Gastrocnemius medialis (tissue), 4 donors: ENCODE results near the gene RNF115. TPM values are rescaled to one million over a fixed set of nuclear protein-coding genes. Genes with fewer than 3 reads are reported as not detected.
"Not testable (repeated sequence)": the region's sequence is repeated elsewhere in the genome, so short reads cannot be mapped to it uniquely, and the experiment has no call there.

Experiments
- ATAC-seq, 2 donors: fragments of 150-250 bp; one replicate each; pipeline ENCODE4 v1.9.1; 2016
- DNase-seq, 2 donors: peaks; one replicate each; pipeline ENCODE4 v3.0.0-alpha.2; 2019
- H3K27ac ChIP-seq, 4 donors: fragments of 200-600 bp; sonication (generic); 1 replicate in 1 of 4; 2 replicates in 3 of 4; pipeline ENCODE4 v1.5.1; 2016 to 2018; ENCODE audit warnings: mild to moderate bottlenecking in 2 of 4, moderate library complexity in 1 of 4
- H3K27me3 ChIP-seq, 3 donors: fragments of 200-600 bp; sonication (generic) in 2 of 3; 1 replicate in 1 of 3; 2 replicates in 2 of 3; pipeline versions ENCODE4 v1.5.1 to v1.6.0; 2016 to 2019; ENCODE audit warnings: mild to moderate bottlenecking in 1 of 3, moderate library complexity in 1 of 3
- H3K36me3 ChIP-seq, 2 donors: fragments of 200-600 bp; sonication (generic) in 1 of 2; one replicate each; pipeline ENCODE4 v1.5.1; 2017 to 2018
- H3K4me1 ChIP-seq, 2 donors: fragments of 200-600 bp; sonication (generic) in 1 of 2; one replicate each; pipeline ENCODE4 v1.5.1; 2016 to 2017; ENCODE audit warnings: mild to moderate bottlenecking in 2 of 2
- H3K4me3 ChIP-seq, 4 donors: fragments of 200-600 bp; sonication (generic) in 3 of 4; 1 replicate in 1 of 4; 2 replicates in 3 of 4; pipeline ENCODE4 v1.5.1; 2016 to 2019; ENCODE audit warnings: mild to moderate bottlenecking in 2 of 4
- H3K9me3 ChIP-seq, 3 donors: fragments of 200-600 bp; sonication (generic) in 2 of 3; 1 replicate in 1 of 3; 2 replicates in 2 of 3; pipeline ENCODE4 v1.5.1; 2016 to 2019
- POLR2A ChIP-seq, 2 donors: fragments of 450-650 bp; IDR thresholded peaks; one replicate each; pipeline ENCODE4 v1.6.1; 2017; ENCODE audit warnings: antibody characterized with exemption in 2 of 2, mild to moderate bottlenecking in 2 of 2, moderate library complexity in 2 of 2
- in situ Hi-C, 4 donors: fragments of 200-750 bp; cut with MboI; loops; one replicate each; pipeline versions ENCODE4 v1.15.0 to v1.8.0; 2017; ENCODE audit warnings: low sequenced_read_pairs in 4 of 4
- intact Hi-C: fragments of 100-400 bp; cut with DNase I; formaldehyde crosslinking; loops from one replicate; pipeline ENCODE4 v1.15.1; 2023; ENCODE audit warnings: low total_unique reads
- total RNA-seq, 4 donors: library from RNA; depleted of rRNA; stranded (reverse); fragments of >200 nt; gene quantifications; one replicate each; pipeline versions ENCODE4 v1.1.0 to v1.2.3, GENCODE V29; 2016
- TF ChIP-seq, protein P1 (sequence below), 5 experiments: fragments of 450-650 bp in 3 of 5; fragments of 200-600 bp in 2 of 5; sonication (generic) in 2 of 5; IDR thresholded peaks in 4 of 5; conservative IDR thresholded peaks in 1 of 5; 1 replicate in 4 of 5; 2 replicates in 1 of 5; pipeline ENCODE4 v1.5.1; 2016 to 2019; ENCODE audit warnings: antibody characterized with exemption in 5 of 5, mild to moderate bottlenecking in 3 of 5, moderate library complexity in 3 of 5

The RNF115 gene
- total RNA-seq, 4 donors from 2014 or later = 16.1 to 65.4 (median 37.3) TPM

GRCh38 chr1:145760395-145760949 is 63.4 kb downstream of the RNF115 start:
- H3K4me1 ChIP-seq, DNase-seq, H3K4me3 ChIP-seq, in situ Hi-C loops, H3K9me3 ChIP-seq, H3K27me3 ChIP-seq, H3K27ac ChIP-seq, ATAC-seq, intact Hi-C loops: not testable (repeated sequence)
- peaks cover 0 to 52% of the 10 kb centered on the region in 2 donors for H3K36me3 ChIP-seq

DNA sequence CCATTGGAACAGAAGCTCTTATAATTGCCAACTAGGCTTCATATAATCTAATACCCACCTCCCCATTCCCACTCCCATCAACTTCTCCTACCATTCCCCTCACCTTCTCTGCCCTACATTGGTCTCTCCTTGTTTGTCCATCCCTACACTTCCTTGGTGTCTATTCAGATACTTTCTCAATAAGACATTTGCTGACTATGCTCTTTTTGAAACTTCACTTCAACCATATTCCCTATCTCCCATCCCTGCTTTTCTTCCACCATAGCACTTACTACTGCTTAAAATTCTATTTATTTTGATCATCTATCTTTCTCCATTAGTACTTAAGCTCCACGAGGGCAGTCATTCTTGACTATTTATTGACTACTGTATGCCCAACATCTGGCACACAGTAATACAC is 64.2 kb downstream of the RNF115 start:
- no peaks in the 10 kb centered on the region for H3K4me1 ChIP-seq
- no peak overlapping the region for H3K4me3 ChIP-seq
- in situ Hi-C loops (no loop called here), intact Hi-C loops (no loop called here)
- no peak overlapping the region for H3K27ac ChIP-seq
- TF ChIP-seq, protein P1, sequence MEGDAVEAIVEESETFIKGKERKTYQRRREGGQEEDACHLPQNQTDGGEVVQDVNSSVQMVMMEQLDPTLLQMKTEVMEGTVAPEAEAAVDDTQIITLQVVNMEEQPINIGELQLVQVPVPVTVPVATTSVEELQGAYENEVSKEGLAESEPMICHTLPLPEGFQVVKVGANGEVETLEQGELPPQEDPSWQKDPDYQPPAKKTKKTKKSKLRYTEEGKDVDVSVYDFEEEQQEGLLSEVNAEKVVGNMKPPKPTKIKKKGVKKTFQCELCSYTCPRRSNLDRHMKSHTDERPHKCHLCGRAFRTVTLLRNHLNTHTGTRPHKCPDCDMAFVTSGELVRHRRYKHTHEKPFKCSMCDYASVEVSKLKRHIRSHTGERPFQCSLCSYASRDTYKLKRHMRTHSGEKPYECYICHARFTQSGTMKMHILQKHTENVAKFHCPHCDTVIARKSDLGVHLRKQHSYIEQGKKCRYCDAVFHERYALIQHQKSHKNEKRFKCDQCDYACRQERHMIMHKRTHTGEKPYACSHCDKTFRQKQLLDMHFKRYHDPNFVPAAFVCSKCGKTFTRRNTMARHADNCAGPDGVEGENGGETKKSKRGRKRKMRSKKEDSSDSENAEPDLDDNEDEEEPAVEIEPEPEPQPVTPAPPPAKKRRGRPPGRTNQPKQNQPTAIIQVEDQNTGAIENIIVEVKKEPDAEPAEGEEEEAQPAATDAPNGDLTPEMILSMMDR (IDR thresholded peaks at IDR 0.05 in 4 of 5, conservative IDR thresholded peaks at IDR 0.05 in 1 of 5) = no peak
- TF ChIP-seq POLR2A (IDR thresholded peaks at IDR 0.05) = no peak
- H3K27me3 ChIP-seq = no peaks in the 10 kb centered on the region
- peaks cover 0 to 58% of the 10 kb centered on the region in 2 donors for H3K36me3 ChIP-seq
- H3K9me3 ChIP-seq = no peaks in the 10 kb centered on the region
- DNase-seq (no peak), ATAC-seq (no peak)

GRCh38 chr1:145758575-145758974 is 65.3 kb downstream of the RNF115 start:
- H3K9me3 ChIP-seq = no peaks in the 10 kb centered on the region
- no peaks in the 10 kb centered on the region for H3K4me1 ChIP-seq
- H3K4me3 ChIP-seq = no peak overlapping the region
- H3K36me3 ChIP-seq = peaks cover 0 to 61% of the 10 kb centered on the region in 2 donors
- ATAC-seq (peak in 1 of 2 donors; percentile 59), DNase-seq (no peak)
- H3K27ac ChIP-seq = peak overlapping the region; percentile 16 to 52 (median 28)
- no peaks in the 10 kb centered on the region for H3K27me3 ChIP-seq
- in situ Hi-C loops = no loop called here
- intact Hi-C loops = no loop called here
- TF ChIP-seq, protein P1 (IDR thresholded peaks at IDR 0.05 in 4 of 5, conservative IDR thresholded peaks at IDR 0.05 in 1 of 5) = no peak
- no peak for TF ChIP-seq POLR2A (IDR thresholded peaks at IDR 0.05)

- intact Hi-C loops = no loop called here
- H3K4me1 ChIP-seq = no peaks in the 10 kb centered on the region
- no peaks in the 10 kb centered on the region for H3K27me3 ChIP-seq
- H3K9me3 ChIP-seq = no peaks in the 10 kb centered on the region
- TF ChIP-seq POLR2A (IDR thresholded peaks at IDR 0.05) = no peak
- TF ChIP-seq, protein P1 (IDR thresholded peaks at IDR 0.05 in 4 of 5, conservative IDR thresholded peaks at IDR 0.05 in 1 of 5) = no peak
- in situ Hi-C loops = no loop called here
- H3K4me3 ChIP-seq = no peak overlapping the region
- ATAC-seq = peak in 1 of 2 donors; percentile 12
- peaks cover 0 to 66% of the 10 kb centered on the region in 2 donors for H3K36me3 ChIP-seq
- DNase-seq = no peak
- H3K27ac ChIP-seq = peak overlapping the region; percentile 23 to 43 (median 31)
Measured at GRCh38 chr1:145758116-145758515, 65.8 kb downstream of the RNF115 start.

DNA sequence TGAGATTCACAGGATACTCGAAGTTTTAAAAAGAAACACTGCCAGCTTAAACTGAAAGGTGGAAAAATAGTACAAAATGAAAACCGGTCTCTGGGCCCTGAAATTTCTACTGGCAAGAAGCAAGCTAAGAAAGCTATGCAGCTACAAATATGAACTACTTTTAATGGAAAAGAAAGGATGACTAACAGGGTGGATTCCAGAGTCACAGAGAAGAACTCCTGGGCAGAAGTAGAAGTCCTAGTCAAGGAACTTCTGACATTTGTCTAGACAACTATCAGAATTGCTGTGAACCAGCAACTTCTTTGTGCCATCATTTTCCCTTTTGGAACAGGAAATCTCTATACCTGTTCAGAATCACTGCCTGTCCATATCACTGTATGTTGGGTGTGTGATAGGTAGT is 66.5 kb downstream of the RNF115 start:
- H3K27ac ChIP-seq = no peak overlapping the region
- no peaks in the 10 kb centered on the region for H3K4me1 ChIP-seq
- DNase-seq = no peak
- TF ChIP-seq, protein P1 (IDR thresholded peaks at IDR 0.05 in 4 of 5, conservative IDR thresholded peaks at IDR 0.05 in 1 of 5) = no peak
- no peak for TF ChIP-seq POLR2A (IDR thresholded peaks at IDR 0.05)
- H3K27me3 ChIP-seq = no peaks in the 10 kb centered on the region
- no peak overlapping the region for H3K4me3 ChIP-seq
- in situ Hi-C loops = no loop called here
- ATAC-seq = no peak
- H3K36me3 ChIP-seq = peaks cover 0 to 73% of the 10 kb centered on the region in 2 donors
- H3K9me3 ChIP-seq = no peaks in the 10 kb centered on the region
- intact Hi-C loops = no loop called here
